BLaER1 treated with 17β-estradiol and CSF1 and Interleukin-3, amounts not matched to agents 10 nM and 100 nM (cell line): ENCODE measurements around the gene RAPGEF6.
"Not testable (repeated sequence)": the region's sequence is repeated elsewhere in the genome, so short reads cannot be mapped to it uniquely, and the experiment has no call there.

Experiments used
- H3K27ac ChIP-seq, 11 experiments: shearing (Covaris generic); formaldehyde crosslinking; 2 replicates each; pipeline ENCODE4 v1.8.1; 2022
- H3K27me3 ChIP-seq, 11 experiments: shearing (Covaris generic); formaldehyde crosslinking; 2 replicates each; pipeline ENCODE4 v1.8.1; 2022
- H3K36me3 ChIP-seq, 11 experiments: shearing (Covaris generic); formaldehyde crosslinking; 2 replicates each; pipeline ENCODE4 v1.8.1; 2022
- H3K4me1 ChIP-seq, 10 experiments: shearing (Covaris generic); formaldehyde crosslinking; 2 replicates each; pipeline ENCODE4 v1.8.1; 2022
- H3K4me2 ChIP-seq, 11 experiments: shearing (Covaris generic); formaldehyde crosslinking; 2 replicates each; pipeline ENCODE4 v1.8.1; 2022
- H3K4me3 ChIP-seq, 10 experiments: shearing (Covaris generic); formaldehyde crosslinking; 2 replicates each; pipeline ENCODE4 v1.8.1; 2022
- H3K9ac ChIP-seq, 11 experiments: shearing (Covaris generic); formaldehyde crosslinking; 2 replicates each; pipeline ENCODE4 v1.8.1; 2022
- H3K9me3 ChIP-seq, 11 experiments: shearing (Covaris generic); formaldehyde crosslinking; replicated peaks in 1 of 11; 2 replicates each; pipeline ENCODE4 v1.8.1; 2022
- H4K20me1 ChIP-seq, 11 experiments: shearing (Covaris generic); formaldehyde crosslinking; 2 replicates each; pipeline ENCODE4 v1.8.1; 2022
- Cebpa-rat ChIP-seq, 11 experiments: shearing (Covaris generic); IDR thresholded peaks; 2 replicates each; pipeline ENCODE4 v1.8.1; 2022

RAPGEF6 gene

DNA sequence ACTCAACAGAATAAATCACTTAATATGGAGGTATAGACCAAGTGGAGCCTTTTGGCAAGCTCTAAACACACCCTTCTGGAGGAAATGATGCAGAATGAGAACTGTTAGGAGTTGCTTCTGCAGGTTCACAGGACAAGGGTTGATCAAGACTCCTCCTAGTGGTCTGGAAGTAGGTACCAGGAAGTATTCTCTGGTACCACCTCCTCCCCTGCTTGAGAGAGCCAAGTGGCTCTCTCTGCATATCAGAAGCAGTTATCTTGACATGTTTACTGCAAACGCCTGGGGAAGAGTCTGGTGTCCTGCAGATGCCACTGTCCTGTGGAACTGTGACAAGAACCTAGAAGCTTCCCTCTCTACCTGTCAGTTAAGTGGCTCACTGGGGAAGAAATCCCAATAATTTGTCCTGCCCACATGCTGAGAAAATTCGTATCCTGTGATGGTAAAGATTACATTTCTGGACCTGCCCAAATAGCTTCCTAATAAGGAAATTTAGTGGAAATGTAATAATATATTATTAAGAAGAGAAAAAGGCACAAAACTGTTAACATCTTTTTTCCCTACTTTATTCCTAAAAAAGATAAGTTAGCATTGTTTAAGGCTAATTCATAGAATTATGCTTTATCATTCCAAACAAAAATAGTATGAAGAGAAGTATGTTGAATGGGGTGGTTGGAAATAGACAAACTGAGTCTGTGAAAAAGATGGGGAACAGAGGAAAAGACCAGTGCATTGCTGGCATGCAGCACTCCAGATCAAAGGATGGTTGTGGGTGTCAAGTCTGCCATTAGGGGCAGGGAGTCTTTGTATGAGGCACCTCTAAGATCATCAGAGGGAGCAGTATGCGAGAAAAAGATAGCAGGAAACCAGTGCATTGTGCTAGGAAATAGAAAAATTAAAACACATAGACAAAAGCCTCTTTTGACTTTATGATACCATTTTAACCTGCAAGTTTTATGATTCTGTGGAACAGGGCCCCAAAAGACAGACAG is 252.3 kb downstream of the RAPGEF6 start:
- H4K20me1 ChIP-seq, result peaks cover 0 to 44% (median 17%) of the 10 kb centered on the region in 11 experiments; a peak in 13 of 22 replicates
- H3K4me1 ChIP-seq, result peaks cover 50 to 67% (median 54%) of the 10 kb centered on the region in 10 experiments
- no peaks in the 10 kb centered on the region for H3K27me3 ChIP-seq
- H3K9me3 ChIP-seq, result no peaks in the 10 kb centered on the region
- H3K4me3 ChIP-seq, result no peak overlapping the region
- H3K36me3 ChIP-seq, result peaks cover 25 to 61% (median 30%) of the 10 kb centered on the region in 11 experiments
- no peak overlapping the region for H3K9ac ChIP-seq
- peak overlapping the region in 9 of 11 experiments; percentile 3 to 89 (median 22); a peak in 10 of 22 replicates for H3K4me2 ChIP-seq
- no peak for TF ChIP-seq Cebpa-rat (IDR thresholded peaks at IDR 0.05)
- peak overlapping the region in 5 of 11 experiments; percentile 7 to 97 (median 95); a peak in 5 of 22 replicates for H3K27ac ChIP-seq

DNA sequence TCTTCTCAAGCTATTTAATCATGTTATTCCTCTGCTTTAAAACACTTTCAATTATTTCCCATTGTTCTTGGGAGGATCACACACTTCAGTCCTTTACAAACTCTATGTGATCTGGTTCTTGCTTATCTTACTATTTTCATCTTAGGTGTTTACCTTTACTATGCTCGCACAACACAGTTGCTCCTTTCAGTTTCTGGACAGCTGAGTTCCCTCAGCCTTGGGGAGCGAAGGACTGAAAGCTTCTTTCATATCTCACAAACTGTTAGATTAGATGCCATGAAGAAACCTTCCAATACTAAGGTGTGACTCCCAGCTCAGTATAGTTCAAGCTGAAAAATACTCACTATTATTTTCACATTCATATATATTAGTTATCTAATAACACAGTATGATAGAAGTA is 253.3 kb downstream of the RAPGEF6 start:
- no peak for TF ChIP-seq Cebpa-rat (IDR thresholded peaks at IDR 0.05)

DNA sequence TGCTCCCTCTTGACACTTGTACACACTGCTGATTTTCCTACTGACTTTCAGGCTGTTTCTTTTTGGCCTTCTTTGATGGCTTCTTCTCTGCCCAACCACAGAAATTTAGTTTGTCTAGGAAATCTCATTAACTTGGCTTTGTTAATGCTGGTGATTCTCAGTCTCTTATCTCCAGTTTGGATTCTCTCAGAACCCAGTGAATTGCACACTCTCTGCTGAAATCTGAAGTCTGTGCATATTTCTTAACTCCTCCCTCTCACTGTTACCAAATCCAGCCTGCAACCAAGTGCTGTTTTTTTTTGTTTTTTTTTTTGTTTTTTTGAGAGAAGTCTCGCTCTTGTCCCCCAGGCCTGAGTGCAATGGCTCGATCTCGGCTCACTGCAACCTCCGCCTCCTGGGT is 254.0 kb downstream of the RAPGEF6 start:
- Histone ChIP-seq H3K9ac (peak overlapping the region in 5 of 11 experiments; percentile 18 to 84 (median 78); a peak in 4 of 22 replicates), H3K4me1 (peaks cover 51 to 81% (median 59%) of the 10 kb centered on the region in 10 experiments)

More for the DNA sequence above, 253.3 kb downstream of the RAPGEF6 start:
- Histone ChIP-seq H3K9ac (no peak overlapping the region), H3K4me1 (peaks cover 52 to 76% (median 59%) of the 10 kb centered on the region in 10 experiments), H3K4me3 (no peak overlapping the region), H4K20me1 (peaks cover 0 to 45% (median 17%) of the 10 kb centered on the region in 11 experiments; a peak in 11 of 22 replicates), H3K9me3 (no peaks in the 10 kb centered on the region), H3K36me3 (peaks cover 17 to 58% (median 24%) of the 10 kb centered on the region in 11 experiments), H3K4me2 (peak overlapping the region in 5 of 11 experiments; percentile 3 to 89 (median 68); a peak in 7 of 22 replicates), H3K27ac (peak overlapping the region in 8 of 11 experiments; percentile 7 to 97 (median 88); a peak in 10 of 22 replicates), H3K27me3 (no peaks in the 10 kb centered on the region)

DNA sequence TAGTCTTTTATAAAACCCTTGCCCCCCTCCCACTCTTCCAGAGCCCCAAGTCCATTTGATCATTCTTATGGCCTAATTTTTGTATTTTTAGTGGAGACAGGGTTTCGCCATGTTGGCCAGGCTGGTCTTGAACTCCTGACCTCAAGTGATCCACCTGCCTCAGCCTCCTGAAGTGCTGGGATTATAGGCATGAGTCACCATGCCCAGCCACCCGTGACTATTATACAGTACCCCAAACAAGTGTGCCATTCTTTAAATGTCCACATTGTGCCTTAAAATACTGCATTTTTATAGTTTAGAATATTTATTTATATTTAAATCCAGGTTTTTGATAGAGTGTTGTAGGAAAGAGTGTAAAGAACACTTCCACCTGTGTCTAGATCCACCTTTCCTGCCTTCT is 254.8 kb downstream of the RAPGEF6 start:
- not testable (repeated sequence) for H3K9me3 ChIP-seq, H3K27me3 ChIP-seq
- peak overlapping the region in 1 of 10 experiments; percentile 41; a peak in 2 of 20 replicates for H3K4me3 ChIP-seq
- peaks cover 2 to 56% (median 17%) of the 10 kb centered on the region in 11 experiments; a peak in 17 of 22 replicates for H3K36me3 ChIP-seq
- peaks cover 0 to 47% (median 13%) of the 10 kb centered on the region in 11 experiments; a peak in 11 of 22 replicates for H4K20me1 ChIP-seq
- H3K4me2 ChIP-seq, result peak overlapping the region; percentile 68 to 89 (median 75)
- H3K4me1 ChIP-seq, result peaks cover 50 to 84% (median 59%) of the 10 kb centered on the region in 10 experiments
- H3K27ac ChIP-seq, result peak overlapping the region; percentile 54 to 97 (median 85)
- H3K9ac ChIP-seq, result peak overlapping the region; percentile 52 to 84 (median 65); a peak in 20 of 22 replicates

More for the DNA sequence above, 254.0 kb downstream of the RAPGEF6 start:
- Histone ChIP-seq H3K4me2 (peak overlapping the region; percentile 68 to 89 (median 75); a peak in 19 of 22 replicates), H4K20me1 (peaks cover 0 to 49% (median 15%) of the 10 kb centered on the region in 11 experiments; a peak in 11 of 22 replicates), H3K9me3 (no peaks in the 10 kb centered on the region), H3K27ac (peak overlapping the region; percentile 54 to 97 (median 85); a peak in 19 of 22 replicates), H3K27me3 (no peaks in the 10 kb centered on the region), H3K36me3 (peaks cover 10 to 58% (median 23%) of the 10 kb centered on the region in 11 experiments; a peak in 21 of 22 replicates), H3K4me3 (no peak overlapping the region)
- TF ChIP-seq Cebpa-rat (IDR thresholded peaks at IDR 0.05), result no peak

DNA sequence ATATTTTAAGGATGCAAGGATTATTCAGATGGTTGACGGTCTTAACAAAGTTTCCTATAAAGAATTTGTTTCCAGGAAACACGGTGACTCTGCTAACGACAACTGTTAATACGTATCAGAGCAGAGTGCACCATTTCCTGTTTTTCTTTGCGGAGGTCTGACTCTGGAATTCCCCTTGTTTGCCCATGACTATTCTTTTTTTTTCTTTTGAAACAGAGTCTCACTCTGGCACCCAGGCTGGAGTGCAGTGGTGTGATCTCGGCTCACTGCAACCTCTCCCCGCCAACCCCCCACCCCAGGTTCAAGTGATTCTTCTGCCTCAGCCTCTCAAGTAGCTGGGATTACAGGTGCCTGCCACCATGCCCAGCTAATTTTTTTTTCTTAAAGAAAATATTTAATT is 255.3 kb downstream of the RAPGEF6 start:
- Histone ChIP-seq H3K27me3 (no peaks in the 10 kb centered on the region), H4K20me1 (peaks cover 0 to 46% (median 13%) of the 10 kb centered on the region in 11 experiments; a peak in 11 of 22 replicates), H3K9ac (peak overlapping the region; percentile 52 to 84 (median 65); a peak in 21 of 22 replicates), H3K9me3 (no peaks in the 10 kb centered on the region), H3K4me1 (peaks cover 50 to 88% (median 59%) of the 10 kb centered on the region in 10 experiments), H3K4me2 (peak overlapping the region; percentile 68 to 89 (median 75)), H3K4me3 (peak overlapping the region in 5 of 10 experiments; percentile 9 to 41 (median 13); a peak in 7 of 20 replicates), H3K36me3 (peaks cover 0 to 51% (median 17%) of the 10 kb centered on the region in 11 experiments; a peak in 11 of 22 replicates), H3K27ac (peak overlapping the region; percentile 54 to 97 (median 85))
- no peak for TF ChIP-seq Cebpa-rat (IDR thresholded peaks at IDR 0.05)

DNA sequence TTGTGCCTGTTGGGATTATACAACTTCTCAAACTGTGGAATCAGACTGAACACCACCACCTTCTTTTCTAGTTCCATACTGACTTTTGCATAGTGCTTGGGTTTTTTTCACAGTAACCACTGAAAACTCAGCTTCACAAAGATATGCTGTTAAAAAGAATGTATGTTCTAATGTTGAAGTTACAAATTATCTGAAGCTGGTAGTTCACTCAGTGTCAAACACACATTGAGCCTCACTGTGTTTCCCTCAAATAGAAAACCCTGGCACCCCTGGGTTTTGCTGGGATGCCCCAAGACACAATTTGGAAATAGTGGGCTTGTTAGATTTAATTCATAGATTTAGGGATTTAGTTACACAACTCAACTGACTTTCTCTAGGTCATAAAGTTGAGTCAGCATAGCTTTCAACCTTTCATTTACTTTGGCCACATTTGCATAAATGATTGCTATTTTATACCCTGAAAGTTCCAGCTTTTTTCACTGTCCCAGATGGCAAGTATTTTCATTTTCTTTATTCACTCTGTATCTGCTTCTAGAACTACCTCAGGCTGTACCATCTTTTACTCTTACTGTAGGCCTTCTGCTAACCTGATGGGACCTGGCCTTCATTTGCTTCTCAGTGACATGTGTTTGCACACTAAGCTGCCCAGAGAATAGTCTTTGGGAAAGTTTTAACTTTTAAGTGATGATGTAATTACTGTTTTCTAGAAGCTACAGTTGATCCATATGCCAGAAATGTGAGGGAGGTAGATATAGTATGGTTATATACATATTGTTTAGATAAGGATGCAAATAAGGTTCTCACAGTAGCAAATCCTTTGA is 256.1 kb downstream of the RAPGEF6 start:
- peak overlapping the region in 4 of 10 experiments; percentile 9 to 41 (median 13); a peak in 4 of 20 replicates for H3K4me3 ChIP-seq
- H3K9ac ChIP-seq, result peak overlapping the region; percentile 52 to 84 (median 65); a peak in 19 of 22 replicates
- no peak for TF ChIP-seq Cebpa-rat (IDR thresholded peaks at IDR 0.05)
- H3K27ac ChIP-seq, result peak overlapping the region; percentile 54 to 97 (median 85)
- H4K20me1 ChIP-seq, result peaks cover 0 to 46% (median 7%) of the 10 kb centered on the region in 11 experiments; a peak in 12 of 22 replicates
- peaks cover 0 to 43% (median 16%) of the 10 kb centered on the region in 11 experiments; a peak in 12 of 22 replicates for H3K36me3 ChIP-seq
- H3K4me1 ChIP-seq, result peaks cover 50 to 96% (median 59%) of the 10 kb centered on the region in 10 experiments
- H3K4me2 ChIP-seq, result peak overlapping the region; percentile 68 to 89 (median 75)
- no peaks in the 10 kb centered on the region for H3K9me3 ChIP-seq
- H3K27me3 ChIP-seq, result no peaks in the 10 kb centered on the region

DNA sequence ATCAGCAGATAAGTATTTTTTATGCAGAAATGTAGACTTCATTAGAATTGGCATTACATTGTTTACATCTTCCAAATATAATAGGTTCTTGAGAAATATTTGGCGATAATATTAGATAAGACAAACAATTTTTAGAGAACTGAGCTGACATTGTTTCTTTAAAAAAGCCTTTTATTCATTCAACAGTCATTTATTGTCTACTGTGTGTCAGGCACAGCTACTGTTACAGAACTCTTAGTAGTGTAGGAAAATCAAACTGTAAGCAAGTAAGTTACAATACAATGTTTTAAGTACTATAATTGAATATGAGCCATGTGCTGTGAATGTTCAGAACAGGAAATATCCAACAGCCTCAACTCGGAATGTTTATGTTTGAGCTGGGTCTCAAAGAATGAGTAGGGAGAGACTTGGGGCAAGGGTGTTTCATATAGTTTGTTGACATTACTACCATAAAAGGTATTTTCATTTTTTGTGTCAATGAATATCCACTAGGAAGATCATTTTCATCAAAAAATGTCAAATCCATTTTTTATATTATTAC is 257.2 kb downstream of the RAPGEF6 start:
- no peaks in the 10 kb centered on the region for H3K27me3 ChIP-seq
- no peak overlapping the region for H3K4me3 ChIP-seq
- H4K20me1 ChIP-seq, result peaks cover 0 to 44% (median 9%) of the 10 kb centered on the region in 11 experiments; a peak in 14 of 22 replicates
- H3K9ac ChIP-seq, result no peak overlapping the region
- peaks cover 47 to 89% (median 56%) of the 10 kb centered on the region in 10 experiments for H3K4me1 ChIP-seq
- no peak for TF ChIP-seq Cebpa-rat (IDR thresholded peaks at IDR 0.05)
- peak overlapping the region in 9 of 11 experiments; percentile 79 to 97 (median 86); a peak in 15 of 22 replicates for H3K27ac ChIP-seq
- H3K4me2 ChIP-seq, result peak overlapping the region in 5 of 11 experiments; percentile 68 to 89 (median 76); a peak in 11 of 22 replicates
- peaks cover 4 to 40% (median 18%) of the 10 kb centered on the region in 11 experiments; a peak in 15 of 22 replicates for H3K36me3 ChIP-seq
- H3K9me3 ChIP-seq, result no peaks in the 10 kb centered on the region
